GM10248 (cell line): ENCODE results near the gene ABLIM1.

ENCODE experiments used
- CTCF ChIA-PET: fragments of 300-600 bp; sonication (Branson Sonifier 250); formaldehyde crosslinking; extraction: SDS; loops from one replicate; lab custom pipeline; 2021; ENCODE audit warnings: antibody characterized with exemption; lab: Yijun Ruan, JAX
- POLR2A ChIA-PET: fragments of 350-650 bp; sonication (Branson Sonifier 250); formaldehyde crosslinking; extraction: SDS; loops from one replicate; lab custom pipeline; 2020; ENCODE audit warnings: antibody characterized with exemption; lab: Yijun Ruan, JAX
- DNase-seq: peaks from one replicate; pipeline ENCODE4 v3.0.0; 2012; ENCODE audit errors: extremely low spot score
- TF ChIP-seq, protein P1 (sequence below): IDR thresholded peaks from 2 replicates; pipeline ENCODE4 v1.5.1; 2012; ENCODE audit warnings: mild to moderate bottlenecking, low read depth; ENCODE audit errors: extremely low read depth, missing control alignments, control extremely low read depth

ABLIM1 gene

DNA sequence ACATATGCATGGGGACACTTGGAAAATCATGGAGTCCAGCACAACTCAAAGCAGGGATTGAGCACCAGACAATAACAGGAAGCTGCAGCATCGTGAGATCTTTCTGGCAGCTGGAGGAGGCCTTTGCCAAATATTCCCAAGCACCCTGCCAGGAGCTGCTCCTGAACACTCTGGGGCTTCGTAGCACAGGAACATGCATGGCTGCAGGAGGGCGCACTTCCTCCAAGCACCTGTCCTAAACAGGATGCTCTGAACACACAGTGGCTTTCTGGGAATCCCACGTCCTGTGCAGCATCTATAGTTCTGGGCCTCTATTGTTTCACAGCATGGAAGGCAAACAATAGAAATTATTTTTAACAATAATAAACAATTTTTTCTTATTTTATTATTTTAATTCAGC, 4.1 kb downstream of the ABLIM1 start:
- CTCF ChIA-PET, result interaction anchor here (1.2 kb wide), 1 partner anchor 476 kb away, joined by 3 read pairs; no protein-coding TSS in a partner anchor
- TF ChIP-seq, protein P1, sequence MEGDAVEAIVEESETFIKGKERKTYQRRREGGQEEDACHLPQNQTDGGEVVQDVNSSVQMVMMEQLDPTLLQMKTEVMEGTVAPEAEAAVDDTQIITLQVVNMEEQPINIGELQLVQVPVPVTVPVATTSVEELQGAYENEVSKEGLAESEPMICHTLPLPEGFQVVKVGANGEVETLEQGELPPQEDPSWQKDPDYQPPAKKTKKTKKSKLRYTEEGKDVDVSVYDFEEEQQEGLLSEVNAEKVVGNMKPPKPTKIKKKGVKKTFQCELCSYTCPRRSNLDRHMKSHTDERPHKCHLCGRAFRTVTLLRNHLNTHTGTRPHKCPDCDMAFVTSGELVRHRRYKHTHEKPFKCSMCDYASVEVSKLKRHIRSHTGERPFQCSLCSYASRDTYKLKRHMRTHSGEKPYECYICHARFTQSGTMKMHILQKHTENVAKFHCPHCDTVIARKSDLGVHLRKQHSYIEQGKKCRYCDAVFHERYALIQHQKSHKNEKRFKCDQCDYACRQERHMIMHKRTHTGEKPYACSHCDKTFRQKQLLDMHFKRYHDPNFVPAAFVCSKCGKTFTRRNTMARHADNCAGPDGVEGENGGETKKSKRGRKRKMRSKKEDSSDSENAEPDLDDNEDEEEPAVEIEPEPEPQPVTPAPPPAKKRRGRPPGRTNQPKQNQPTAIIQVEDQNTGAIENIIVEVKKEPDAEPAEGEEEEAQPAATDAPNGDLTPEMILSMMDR, result no peak
- POLR2A ChIA-PET, result no interaction called here
- no peak for DNase-seq

DNA sequence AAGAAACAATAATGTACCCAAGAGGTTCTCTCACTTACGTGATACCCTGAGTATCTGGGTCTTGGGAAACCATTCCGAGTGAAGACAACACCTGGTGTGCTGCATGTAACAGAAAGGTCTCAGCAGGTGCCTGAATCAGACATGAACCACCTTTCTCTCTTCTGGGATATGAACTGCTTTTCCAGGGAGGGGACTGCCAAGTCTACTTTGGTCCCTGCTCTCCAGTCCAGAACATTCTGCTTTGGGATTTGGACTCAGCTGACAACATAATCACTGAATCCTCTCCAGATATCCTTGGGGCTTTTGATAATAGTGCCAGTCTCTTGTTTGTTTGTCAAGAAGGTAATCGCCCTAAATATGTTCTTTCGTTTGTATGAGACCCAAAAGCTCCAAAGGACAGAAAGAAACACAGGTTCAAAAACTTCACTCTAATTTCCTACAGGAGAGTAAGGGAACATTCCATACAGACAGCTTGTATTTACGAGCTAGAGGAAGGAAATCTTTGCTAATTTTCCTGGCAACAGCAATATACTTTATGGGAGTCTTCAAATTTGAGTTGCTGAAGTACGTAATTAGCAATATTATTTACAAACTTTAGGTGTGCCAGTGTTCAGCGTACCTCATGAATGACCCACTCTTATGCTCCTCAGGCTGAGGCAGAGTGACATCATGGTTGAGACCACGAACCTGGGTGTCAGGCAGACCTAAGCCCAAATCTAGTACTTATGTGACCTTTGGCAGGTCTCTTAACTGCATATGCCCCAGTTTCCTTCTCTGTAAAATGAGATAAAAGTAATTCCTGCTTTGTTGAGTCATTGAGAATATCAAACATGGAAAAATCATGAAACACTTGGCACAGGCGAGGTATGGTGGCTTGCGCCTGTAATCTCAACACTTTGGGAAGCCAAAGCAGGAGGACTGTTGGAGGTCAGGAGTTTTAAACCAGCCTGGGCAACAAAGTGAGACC, 5.4 kb downstream of the ABLIM1 start:
- no peak for DNase-seq
- ChIA-PET CTCF (interaction anchor here (1.2 to 1.6 kb wide), 3 partner anchors 11 to 478 kb away, joined by 3 to 4 read pairs (median 3); no protein-coding TSS in a partner anchor), POLR2A (no interaction called here)
- TF ChIP-seq, protein P1, result no peak

DNA sequence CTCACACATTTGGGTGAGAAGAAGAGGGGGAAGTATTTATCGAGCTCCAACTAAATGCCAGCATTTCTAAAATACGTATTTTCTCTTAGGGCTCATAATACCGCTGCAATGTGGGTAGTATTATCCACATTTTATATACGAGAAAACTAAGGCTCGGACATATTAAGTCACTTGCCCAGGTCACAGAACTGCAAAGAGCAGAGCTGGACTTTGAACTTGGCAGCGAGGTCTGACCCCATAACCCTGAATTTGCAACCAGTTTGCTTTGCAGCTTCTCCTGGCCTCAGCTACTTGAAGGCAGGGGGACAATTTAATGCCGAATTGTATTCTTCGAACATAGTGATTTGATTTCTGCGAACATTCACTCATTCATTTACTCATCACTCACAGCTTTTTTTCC, 7.2 kb downstream of the ABLIM1 start:
- CTCF ChIA-PET, result no interaction called here
- TF ChIP-seq, protein P1, result no peak
- POLR2A ChIA-PET, result no interaction called here
- DNase-seq, result no peak

DNA sequence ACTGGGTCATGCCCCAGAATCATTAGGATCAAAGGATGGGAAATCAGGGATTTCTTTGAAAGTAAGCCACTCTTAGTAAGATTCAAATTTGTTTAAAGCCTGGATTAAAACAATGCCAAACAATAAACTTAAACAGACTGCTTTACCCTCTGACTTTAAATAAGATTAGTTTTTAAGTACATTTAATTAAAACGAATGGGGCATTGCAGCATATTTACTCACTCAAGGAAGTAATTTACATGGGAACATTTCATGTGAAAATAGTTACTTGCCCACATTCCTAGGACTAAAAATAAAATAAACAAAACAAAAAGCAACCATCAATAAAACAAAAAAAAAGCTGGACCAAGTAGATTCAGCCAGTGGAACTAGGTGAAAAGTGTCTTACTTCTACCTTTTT, 7.8 kb downstream of the ABLIM1 start:
- ChIA-PET CTCF (no interaction called here), POLR2A (interaction anchor here (0.6 kb wide), 1 partner anchor 23 kb away, joined by 3 read pairs; no protein-coding TSS in a partner anchor)
- DNase-seq, result no peak
- TF ChIP-seq, protein P1, result no peak

DNA sequence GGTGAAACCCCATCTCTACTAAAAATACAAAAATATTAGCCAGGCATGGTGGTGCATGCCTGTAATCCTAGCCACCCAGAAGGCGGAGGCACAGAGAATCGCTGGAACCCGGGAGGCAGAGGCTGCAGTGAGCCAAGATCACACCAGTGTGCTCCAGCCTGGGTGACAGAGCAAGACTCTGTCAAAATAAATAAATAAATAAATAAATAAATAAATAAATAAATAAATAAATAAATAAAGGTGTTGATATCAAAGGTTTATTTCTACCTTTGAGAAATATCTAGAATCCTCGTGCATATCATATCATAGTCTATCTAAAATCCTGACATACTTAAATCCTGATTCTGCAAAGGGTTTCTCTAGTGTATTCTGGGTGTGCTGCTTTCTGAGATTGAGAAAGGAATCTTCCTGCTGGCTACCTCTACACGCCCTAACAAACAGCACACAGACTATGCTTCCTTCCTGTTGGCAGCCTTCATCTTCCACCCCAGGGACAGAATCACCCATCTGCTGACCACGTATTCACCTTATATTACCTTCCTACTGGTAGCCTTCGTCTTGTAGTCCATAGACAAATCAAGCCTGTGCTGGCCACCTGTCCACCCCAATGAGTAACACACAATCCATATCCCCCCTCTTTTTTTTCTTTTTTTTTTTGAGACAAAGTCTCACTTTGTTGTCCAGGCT, 8.7 kb downstream of the ABLIM1 start:
- CTCF ChIA-PET, result no interaction called here
- TF ChIP-seq, protein P1, result no peak
- POLR2A ChIA-PET, result no interaction called here
- no peak for DNase-seq

DNA sequence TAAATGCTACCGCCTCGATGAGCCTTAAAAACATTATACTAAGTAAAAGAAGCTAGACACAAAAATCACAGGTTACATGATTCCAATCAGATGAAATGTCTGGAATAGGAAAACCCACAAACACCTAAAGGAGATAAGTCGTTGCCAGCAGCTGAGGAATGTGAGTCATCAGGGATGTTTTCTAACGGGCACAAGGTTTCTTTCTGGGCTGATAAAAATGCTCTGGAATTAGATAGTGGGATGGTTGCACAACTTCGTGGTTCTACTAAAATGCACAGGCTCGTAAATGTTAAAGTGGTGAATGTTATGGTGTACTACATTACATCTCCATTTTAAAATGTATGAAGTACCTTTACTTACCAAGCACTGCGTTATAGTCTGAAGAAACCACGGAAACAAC, 9.7 kb downstream of the ABLIM1 start:
- no peak for DNase-seq
- ChIA-PET CTCF (no interaction called here), POLR2A (no interaction called here)
- TF ChIP-seq, protein P1, result no peak
